HG03575 (cell line): Measurements from ENCODE around the gene CAMSAP1.
"Not testable (repeated sequence)": the region's sequence is repeated elsewhere in the genome, so short reads cannot be mapped to it uniquely, and the experiment has no call there.

ENCODE experiments used
- ATAC-seq: cut with Tn5 transposase; IDR thresholded peaks from one replicate; pipeline ENCODE4 v1.9.1; 2021; ENCODE audit not compliant: unreplicated experiment, insufficient number of reproducible peaks, low FRiP score; ENCODE audit errors: extremely low read depth

The CAMSAP1 gene

GRCh38 chr9:135944444-135945252 is 37.3 kb upstream of the CAMSAP1 start:
- no peak for ATAC-seq

GRCh38 chr9:135943604-135944003 is 36.3 kb upstream of the CAMSAP1 start:
- ATAC-seq, result not testable (repeated sequence)

GRCh38 chr9:135941288-135941995 is 34.1 kb upstream of the CAMSAP1 start:
- ATAC-seq, result no peak

GRCh38 chr9:135939351-135940265 is 32.3 kb upstream of the CAMSAP1 start:
- ATAC-seq, result no peak

- no peak for ATAC-seq
Observed at GRCh38 chr9:135937521-135938489, 30.5 kb upstream of the CAMSAP1 start.

- no peak for ATAC-seq
Observed at GRCh38 chr9:135933114-135933513, 25.8 kb upstream of the CAMSAP1 start.

GRCh38 chr9:135932656-135933055 is 25.3 kb upstream of the CAMSAP1 start:
- ATAC-seq, result no peak

- ATAC-seq, result no peak
Observed at GRCh38 chr9:135931349-135931820, 24.0 kb upstream of the CAMSAP1 start.

GRCh38 chr9:135930446-135931345 is 23.4 kb upstream of the CAMSAP1 start:
- ATAC-seq, result no peak

- ATAC-seq, result no peak
Observed at GRCh38 chr9:135929656-135930445, 22.5 kb upstream of the CAMSAP1 start.

GRCh38 chr9:135928731-135929655 is 21.6 kb upstream of the CAMSAP1 start:
- no peak for ATAC-seq

- no peak for ATAC-seq
Observed at GRCh38 chr9:135928074-135928730, 20.9 kb upstream of the CAMSAP1 start.

- ATAC-seq, result no peak
Observed at GRCh38 chr9:135927195-135928013, 20.1 kb upstream of the CAMSAP1 start.
